HG02798 (cell line): ENCODE measurements around the gene SYNJ2BP.

Experiments
- ATAC-seq: cut with Tn5 transposase; IDR thresholded peaks from one replicate; pipeline ENCODE4 v1.9.1; 2021; ENCODE audit warnings: mild to moderate bottlenecking; ENCODE audit not compliant: unreplicated experiment, poor library complexity

SYNJ2BP gene

DNA sequence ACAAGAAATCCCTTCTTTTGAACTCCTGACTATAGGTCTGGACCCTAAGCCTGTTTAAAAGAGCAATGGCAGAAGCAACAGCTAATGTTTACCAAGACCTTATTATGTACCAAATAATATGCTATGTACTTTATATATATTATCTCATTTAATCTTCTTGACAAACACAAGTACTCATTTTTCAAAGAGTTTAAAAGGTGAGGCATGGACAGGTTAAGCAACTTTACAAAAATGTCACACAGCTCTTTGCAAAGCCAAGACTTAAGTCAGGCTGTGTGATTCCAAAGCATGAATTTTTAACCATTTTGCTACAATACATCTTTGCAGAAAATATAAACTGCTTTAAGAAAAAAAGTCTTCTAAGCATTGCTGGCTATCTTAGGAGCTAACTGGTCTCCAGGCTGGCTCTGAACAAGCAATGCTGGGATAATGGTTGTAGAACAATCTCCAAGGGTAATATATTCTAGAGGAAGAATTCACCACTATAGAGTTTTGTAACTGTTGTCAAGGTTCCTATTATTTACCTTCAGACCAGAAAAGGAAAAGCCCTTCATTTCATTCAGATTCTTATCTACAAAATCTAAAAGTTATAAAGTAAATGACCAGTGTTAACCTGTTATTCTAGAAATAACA, 22.1 kb downstream of the SYNJ2BP start:
- no peak for ATAC-seq

- no peak for ATAC-seq
Observed at GRCh38 chr14:70392676-70393075, 24.2 kb downstream of the SYNJ2BP start.

- ATAC-seq = no peak
Observed at GRCh38 chr14:70391493-70392391, 25.1 kb downstream of the SYNJ2BP start.

GRCh38 chr14:70382536-70382935, 34.4 kb downstream of the SYNJ2BP start:
- ATAC-seq = no peak

GRCh38 chr14:70380824-70381223, 36.1 kb downstream of the SYNJ2BP start:
- ATAC-seq = no peak

DNA sequence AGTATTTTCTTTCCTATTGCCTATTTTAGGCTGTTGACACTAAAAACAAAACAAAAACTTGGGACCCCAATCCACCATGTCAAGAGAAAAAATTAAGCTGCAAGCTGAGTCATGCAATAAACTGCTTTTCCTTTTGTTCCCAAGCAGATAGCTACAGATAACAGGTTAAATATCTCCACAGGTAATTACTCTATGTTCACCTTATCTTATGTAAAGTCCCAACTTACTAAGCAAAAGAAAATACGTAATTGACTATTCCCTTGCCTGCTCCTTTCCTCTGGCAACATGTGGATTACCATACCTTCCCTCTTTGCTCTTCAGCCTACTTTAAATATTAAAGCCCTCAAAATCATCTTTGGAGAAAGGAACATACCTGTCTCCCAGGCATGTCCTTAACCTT, 38.2 kb downstream of the SYNJ2BP start:
- no peak for ATAC-seq
